ENCODE measurements around the gene ZNF407. TPM values are rescaled to one million over a fixed set of nuclear protein-coding genes. Genes with fewer than 3 reads are reported as not detected.

The ZNF407 gene
- total RNA-seq, 1 donor from 2014 or later: 9.0 TPM

DNA sequence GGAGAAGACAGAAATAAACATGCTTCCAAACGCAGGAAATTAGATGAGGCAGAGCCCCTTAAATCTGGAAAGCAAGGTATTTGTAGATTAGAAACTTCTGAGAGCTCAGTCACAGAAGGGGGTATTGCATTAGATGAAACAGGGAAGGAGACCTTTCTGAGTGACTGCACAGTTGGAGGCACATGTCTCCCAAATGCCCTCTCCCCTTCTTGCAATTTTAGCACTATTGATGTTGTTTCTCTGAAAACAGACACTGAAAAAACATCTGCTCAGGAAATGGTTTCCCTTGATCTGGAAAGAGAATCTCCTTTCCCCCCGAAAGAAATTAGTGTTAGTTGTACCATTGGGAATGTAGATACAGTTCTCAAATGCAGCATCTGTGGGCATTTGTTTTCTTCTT is 33.5 kb downstream of the ZNF407 start:
- Histone ChIP-seq H4K20me1 (ENCODE audit: low read depth) (no peaks in the 10 kb centered on the region), H3K36me3 (no peaks in the 10 kb centered on the region), H3K27ac (no peak overlapping the region), H3K27me3 (no peaks in the 10 kb centered on the region), H3K79me2 (ENCODE audit: low read depth) (peaks cover 4% of the 10 kb centered on the region), H3F3A (ENCODE audit: low read depth) (no peaks in the 10 kb centered on the region), H2AFZ (replicated peaks) (no peak overlapping the region), H3K4me3 (no peak overlapping the region), H3K9ac (no peak overlapping the region), H3K4me1 (no peaks in the 10 kb centered on the region), H3K4me2 (no peak overlapping the region), H3K9me3 (ENCODE audit: low read depth) (no peaks in the 10 kb centered on the region)
- TF ChIP-seq EZH2 (IDR thresholded peaks at IDR 0.05) (no peak), EZH2phosphoT487 (IDR thresholded peaks at IDR 0.05) (no peak)
- TF ChIP-seq, protein P1, sequence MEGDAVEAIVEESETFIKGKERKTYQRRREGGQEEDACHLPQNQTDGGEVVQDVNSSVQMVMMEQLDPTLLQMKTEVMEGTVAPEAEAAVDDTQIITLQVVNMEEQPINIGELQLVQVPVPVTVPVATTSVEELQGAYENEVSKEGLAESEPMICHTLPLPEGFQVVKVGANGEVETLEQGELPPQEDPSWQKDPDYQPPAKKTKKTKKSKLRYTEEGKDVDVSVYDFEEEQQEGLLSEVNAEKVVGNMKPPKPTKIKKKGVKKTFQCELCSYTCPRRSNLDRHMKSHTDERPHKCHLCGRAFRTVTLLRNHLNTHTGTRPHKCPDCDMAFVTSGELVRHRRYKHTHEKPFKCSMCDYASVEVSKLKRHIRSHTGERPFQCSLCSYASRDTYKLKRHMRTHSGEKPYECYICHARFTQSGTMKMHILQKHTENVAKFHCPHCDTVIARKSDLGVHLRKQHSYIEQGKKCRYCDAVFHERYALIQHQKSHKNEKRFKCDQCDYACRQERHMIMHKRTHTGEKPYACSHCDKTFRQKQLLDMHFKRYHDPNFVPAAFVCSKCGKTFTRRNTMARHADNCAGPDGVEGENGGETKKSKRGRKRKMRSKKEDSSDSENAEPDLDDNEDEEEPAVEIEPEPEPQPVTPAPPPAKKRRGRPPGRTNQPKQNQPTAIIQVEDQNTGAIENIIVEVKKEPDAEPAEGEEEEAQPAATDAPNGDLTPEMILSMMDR (IDR thresholded peaks at IDR 0.05): no peak
- peaks cover 2% of the 10 kb centered on the region for H3K36me3 Mint-ChIP-seq
- no peaks in the 10 kb centered on the region for H3K27me3 Mint-ChIP-seq (ENCODE audit: insufficient read depth, low read depth)
- DNase-seq (ENCODE audit: low spot score): no peak
- no peak overlapping the region for H3K4me3 Mint-ChIP-seq
- no peak overlapping the region for H3K27ac Mint-ChIP-seq
- no peaks in the 10 kb centered on the region for H3K9me3 Mint-ChIP-seq
- H3K4me1 Mint-ChIP-seq: no peaks in the 10 kb centered on the region

DNA sequence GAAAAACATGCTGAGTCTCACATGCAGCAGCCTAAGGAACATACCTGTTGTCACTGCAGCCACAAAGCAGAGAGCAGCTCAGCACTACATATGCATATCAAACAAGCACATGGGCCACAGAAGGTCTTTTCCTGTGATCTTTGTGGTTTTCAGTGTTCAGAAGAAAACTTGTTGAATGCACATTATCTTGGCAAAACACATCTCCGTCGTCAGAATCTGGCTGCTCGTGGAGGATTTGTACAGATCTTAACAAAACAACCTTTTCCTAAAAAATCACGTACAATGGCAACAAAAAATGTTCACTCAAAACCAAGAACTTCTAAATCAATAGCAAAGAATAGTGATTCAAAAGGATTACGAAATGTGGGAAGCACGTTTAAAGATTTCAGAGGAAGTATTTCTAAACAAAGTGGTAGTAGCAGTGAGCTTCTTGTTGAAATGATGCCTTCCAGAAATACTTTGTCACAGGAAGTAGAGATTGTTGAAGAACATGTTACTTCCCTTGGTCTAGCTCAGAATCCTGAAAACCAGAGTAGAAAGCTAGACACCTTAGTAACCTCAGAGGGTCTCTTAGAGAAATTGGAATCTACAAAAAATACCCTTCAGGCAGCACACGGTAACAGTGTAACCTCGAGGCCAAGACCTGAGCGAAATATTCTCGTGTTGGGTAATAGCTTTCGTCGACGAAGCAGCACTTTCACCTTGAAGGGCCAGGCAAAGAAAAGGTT is 34.1 kb downstream of the ZNF407 start:
- Histone ChIP-seq H3K9me3 (ENCODE audit: low read depth) (no peaks in the 10 kb centered on the region), H3K4me1 (no peaks in the 10 kb centered on the region), H3K36me3 (no peaks in the 10 kb centered on the region), H3K79me2 (ENCODE audit: low read depth) (peaks cover 4% of the 10 kb centered on the region), H3K9ac (no peak overlapping the region), H3F3A (ENCODE audit: low read depth) (no peaks in the 10 kb centered on the region), H3K27me3 (no peaks in the 10 kb centered on the region), H3K4me3 (no peak overlapping the region), H3K4me2 (no peak overlapping the region), H4K20me1 (ENCODE audit: low read depth) (no peaks in the 10 kb centered on the region), H2AFZ (replicated peaks) (no peak overlapping the region), H3K27ac (no peak overlapping the region)
- Mint-ChIP-seq H3K4me1 (no peaks in the 10 kb centered on the region), H3K27me3 (ENCODE audit: insufficient read depth, low read depth) (no peaks in the 10 kb centered on the region), H3K36me3 (peaks cover 2% of the 10 kb centered on the region), H3K4me3 (no peak overlapping the region), H3K9me3 (no peaks in the 10 kb centered on the region), H3K27ac (no peak overlapping the region)
- TF ChIP-seq EZH2phosphoT487 (IDR thresholded peaks at IDR 0.05) (no peak), EZH2 (IDR thresholded peaks at IDR 0.05) (no peak)
- TF ChIP-seq, protein P1 (IDR thresholded peaks at IDR 0.05): no peak
- DNase-seq (ENCODE audit: low spot score): no peak

DNA sequence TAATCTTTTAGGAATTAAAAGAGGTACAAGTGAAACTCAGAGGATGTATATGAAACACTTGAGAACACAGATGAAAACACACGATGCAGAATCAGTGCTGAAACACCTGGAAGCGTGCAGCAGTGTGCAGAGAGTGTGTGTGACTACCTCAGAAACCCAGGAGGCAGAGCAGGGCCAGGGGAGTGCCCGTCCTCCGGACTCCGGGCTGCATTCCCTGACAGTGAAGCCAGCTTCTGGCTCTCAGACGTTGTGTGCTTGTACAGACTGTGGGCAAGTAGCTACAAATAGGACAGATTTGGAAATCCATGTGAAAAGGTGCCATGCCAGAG is 34.6 kb downstream of the ZNF407 start:
- Histone ChIP-seq H3F3A (ENCODE audit: low read depth) (no peaks in the 10 kb centered on the region), H3K27ac (no peak overlapping the region), H3K79me2 (ENCODE audit: low read depth) (peaks cover 4% of the 10 kb centered on the region), H3K9ac (no peak overlapping the region), H3K4me1 (no peaks in the 10 kb centered on the region), H3K36me3 (no peaks in the 10 kb centered on the region), H3K4me3 (no peak overlapping the region), H3K4me2 (no peak overlapping the region), H3K27me3 (no peaks in the 10 kb centered on the region), H2AFZ (replicated peaks) (no peak overlapping the region), H3K9me3 (ENCODE audit: low read depth) (no peaks in the 10 kb centered on the region), H4K20me1 (ENCODE audit: low read depth) (no peaks in the 10 kb centered on the region)
- Mint-ChIP-seq H3K4me3 (no peak overlapping the region), H3K9me3 (no peaks in the 10 kb centered on the region), H3K27me3 (ENCODE audit: insufficient read depth, low read depth) (no peaks in the 10 kb centered on the region), H3K36me3 (peaks cover 2% of the 10 kb centered on the region), H3K27ac (no peak overlapping the region), H3K4me1 (no peaks in the 10 kb centered on the region)
- TF ChIP-seq, protein P1 (IDR thresholded peaks at IDR 0.05): no peak
- DNase-seq (ENCODE audit: low spot score): no peak

Measured in neural progenitor cell (in vitro differentiated cells).